Prostate gland (tissue), 2 donors: Measurements from ENCODE around the gene DUSP16.

ENCODE experiments used
- CTCF ChIP-seq, 4 experiments: fragments of 200-600 bp in 2 of 4; fragments of 450-650 bp in 2 of 4; sonication (generic) in 2 of 4; IDR thresholded peaks; 1 replicate in 3 of 4; 2 replicates in 1 of 4; pipeline ENCODE4 v1.5.1; 2016 to 2019; ENCODE audit warnings: antibody characterized with exemption in 4 of 4, mild to moderate bottlenecking in 2 of 4, moderate library complexity in 2 of 4
- POLR2AphosphoS5 ChIP-seq: sonication (generic); formaldehyde crosslinking; IDR thresholded peaks from one replicate; pipeline ENCODE4 v1.6.1; 2017; ENCODE audit warnings: antibody characterized with exemption

DNA sequence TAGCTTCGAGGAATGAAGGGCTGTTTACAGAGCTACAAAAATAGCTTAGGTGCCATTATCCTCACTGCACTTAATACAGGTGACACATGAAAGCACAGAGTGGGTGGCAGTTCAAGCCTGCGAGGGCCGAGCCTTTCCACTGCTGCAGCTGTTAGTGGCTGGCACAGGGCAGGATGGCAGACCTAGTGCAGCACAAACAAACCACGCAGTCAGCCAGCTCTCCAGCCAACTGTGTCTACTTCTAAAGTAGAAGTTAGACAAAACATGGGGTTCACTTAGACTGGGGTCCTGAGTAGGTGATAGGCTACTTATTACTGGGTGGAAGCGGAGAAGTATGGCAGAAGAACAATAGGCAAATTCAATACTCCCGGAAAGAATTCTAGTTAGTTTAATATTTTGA, 95.4 kb downstream of the DUSP16 start:
- TF ChIP-seq CTCF (IDR thresholded peaks at IDR 0.05), result no peak
- no peak for TF ChIP-seq POLR2AphosphoS5
